OCI-LY7 (cell line): ENCODE data around the gene SSBP2. TPM values are rescaled to one million over a fixed set of nuclear protein-coding genes. Genes with fewer than 3 reads are reported as not detected.

Experiments used
- BruUV-seq: library from RNA; stranded (reverse); fragments of 400-500 nt; replicated peaks from 2 replicates; lab custom pipeline; 2021; lab: Mats Ljungman, UMichigan
- CTCF ChIA-PET: fragments of 300-600 bp; sonication (Branson Sonifier 250); formaldehyde crosslinking; loops from one replicate; lab custom pipeline; 2022; ENCODE audit warnings: antibody characterized with exemption; ENCODE audit not compliant: unreplicated experiment; lab: Charles Lee
- POLR2A ChIA-PET: fragments of 300-600 bp; sonication (Branson Sonifier 250); formaldehyde crosslinking; loops from one replicate; lab custom pipeline; 2022; ENCODE audit warnings: antibody characterized with exemption; lab: Charles Lee
- DNase-seq: peaks from one replicate; pipeline ENCODE4 v3.0.0-alpha.2; 2015; ENCODE audit warnings: low spot score
- H2AFZ ChIP-seq: fragments of 200-600 bp; sonication (generic), shearing (Covaris generic); 2 replicates; pipeline ENCODE4 v1.6.1; 2014; ENCODE audit warnings: mild to moderate bottlenecking, antibody characterized with exemption, low read length, moderate library complexity
- H3K27ac ChIP-seq: fragments of 200-600 bp; sonication (generic); 2 replicates; pipeline ENCODE4 v1.5.1; 2014; ENCODE audit warnings: mixed run types, low read depth, mild to moderate bottlenecking, moderate library complexity, low read length, inconsistent platforms; ENCODE audit not compliant: poor library complexity, severe bottlenecking
- H3K36me3 ChIP-seq: fragments of 200-600 bp; sonication (generic); 2 replicates; pipeline ENCODE4 v1.6.1; 2014; ENCODE audit warnings: mild to moderate bottlenecking, antibody characterized with exemption, low read length, moderate library complexity, mixed read lengths; ENCODE audit not compliant: insufficient read depth
- H3K4me1 ChIP-seq: fragments of 200-600 bp; sonication (generic); 2 replicates; pipeline ENCODE4 v1.5.1; 2014; ENCODE audit warnings: mild to moderate bottlenecking, low read length; ENCODE audit not compliant: insufficient read depth, poor library complexity, severe bottlenecking
- H3K4me2 ChIP-seq: fragments of 200-600 bp; sonication (generic); 2 replicates; pipeline ENCODE4 v1.6.1; 2014; ENCODE audit warnings: mild to moderate bottlenecking, low read length
- H3K4me3 ChIP-seq: fragments of 200-600 bp; sonication (generic); 2 replicates; pipeline ENCODE4 v1.5.1; 2014; ENCODE audit warnings: mild to moderate bottlenecking, low read depth, low read length; ENCODE audit not compliant: poor library complexity, severe bottlenecking
- H3K79me2 ChIP-seq: fragments of 200-600 bp; sonication (generic); 2 replicates; pipeline ENCODE4 v1.6.1; 2016; ENCODE audit warnings: low read depth, mild to moderate bottlenecking, low read length, moderate library complexity, mixed read lengths; ENCODE audit not compliant: insufficient read depth
- H3K9me2 ChIP-seq: fragments of 200-600 bp; sonication (generic); 2 replicates; pipeline ENCODE4 v1.6.1; 2016; ENCODE audit warnings: mild to moderate bottlenecking, low read length, mixed read lengths; ENCODE audit not compliant: insufficient read depth
- H3K9me3 ChIP-seq: fragments of 200-600 bp; sonication (generic); 2 replicates; pipeline ENCODE4 v1.6.1; 2014; ENCODE audit warnings: mild to moderate bottlenecking, mixed run types, low read length, mixed read lengths
- H4K20me1 ChIP-seq: fragments of 200-600 bp; sonication (generic); 2 replicates; pipeline ENCODE4 v1.6.1; 2014; ENCODE audit warnings: mild to moderate bottlenecking, antibody characterized with exemption, low read length, moderate library complexity, mixed read lengths; ENCODE audit not compliant: insufficient read depth
- EZH2phosphoT487 ChIP-seq: fragments of 200-600 bp; sonication (generic); IDR thresholded peaks from 2 replicates; pipeline ENCODE4 v1.6.1; 2018; ENCODE audit warnings: low read depth, borderline replicate concordance, mild to moderate bottlenecking, mixed run types, antibody characterized with exemption, low read length, moderate library complexity, mixed read lengths
- intact Hi-C: fragments of 100-400 bp; cut with micrococcal nuclease; formaldehyde crosslinking; loops from one replicate; pipeline ENCODE4 v1.10.0; 2022; ENCODE audit not compliant: unreplicated experiment
- total RNA-seq, 2 experiments: library from RNA; depleted of rRNA in 1 of 2; stranded (reverse); fragments of >200 nt in 1 of 2; shearing (Covaris generic) in 1 of 2; gene quantifications; 2 replicates each; pipeline ENCODE4 v1.2.3, GENCODE V29; 2014 to 2022
- TF ChIP-seq, protein P1 (sequence below): fragments of 200-600 bp; sonication (generic); conservative IDR thresholded peaks from 2 replicates; pipeline ENCODE4 v1.5.1; 2014; ENCODE audit warnings: mild to moderate bottlenecking, antibody characterized with exemption, low read length, moderate library complexity, mixed read lengths

Gene SSBP2
- total RNA-seq, 2 experiments from 2014 or later: 140 to 172 TPM

- no peaks in the 10 kb centered on the region for H3K4me1 ChIP-seq
- POLR2A ChIA-PET: interaction anchor here (0.9 to 2.3 kb wide), 4 partner anchors 9 to 248 kb away, joined by 3 to 12 read pairs (median 6); no protein-coding TSS in a partner anchor
- no peaks in the 10 kb centered on the region for H3K79me2 ChIP-seq
- no peak overlapping the region for H2AFZ ChIP-seq
- no peak overlapping the region for H3K4me2 ChIP-seq
- H3K4me3 ChIP-seq: no peak overlapping the region
- intact Hi-C loops: no loop called here
- H4K20me1 ChIP-seq: no peaks in the 10 kb centered on the region
- H3K36me3 ChIP-seq: no peaks in the 10 kb centered on the region
- DNase-seq: no peak
- no peaks in the 10 kb centered on the region for H3K9me2 ChIP-seq
- BruUV-seq: no TSS peak
- CTCF ChIA-PET: no interaction called here
- no peaks in the 10 kb centered on the region for H3K9me3 ChIP-seq
- H3K27ac ChIP-seq: no peak overlapping the region
- TF ChIP-seq, protein P1, sequence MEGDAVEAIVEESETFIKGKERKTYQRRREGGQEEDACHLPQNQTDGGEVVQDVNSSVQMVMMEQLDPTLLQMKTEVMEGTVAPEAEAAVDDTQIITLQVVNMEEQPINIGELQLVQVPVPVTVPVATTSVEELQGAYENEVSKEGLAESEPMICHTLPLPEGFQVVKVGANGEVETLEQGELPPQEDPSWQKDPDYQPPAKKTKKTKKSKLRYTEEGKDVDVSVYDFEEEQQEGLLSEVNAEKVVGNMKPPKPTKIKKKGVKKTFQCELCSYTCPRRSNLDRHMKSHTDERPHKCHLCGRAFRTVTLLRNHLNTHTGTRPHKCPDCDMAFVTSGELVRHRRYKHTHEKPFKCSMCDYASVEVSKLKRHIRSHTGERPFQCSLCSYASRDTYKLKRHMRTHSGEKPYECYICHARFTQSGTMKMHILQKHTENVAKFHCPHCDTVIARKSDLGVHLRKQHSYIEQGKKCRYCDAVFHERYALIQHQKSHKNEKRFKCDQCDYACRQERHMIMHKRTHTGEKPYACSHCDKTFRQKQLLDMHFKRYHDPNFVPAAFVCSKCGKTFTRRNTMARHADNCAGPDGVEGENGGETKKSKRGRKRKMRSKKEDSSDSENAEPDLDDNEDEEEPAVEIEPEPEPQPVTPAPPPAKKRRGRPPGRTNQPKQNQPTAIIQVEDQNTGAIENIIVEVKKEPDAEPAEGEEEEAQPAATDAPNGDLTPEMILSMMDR: no peak
- no peak for TF ChIP-seq EZH2phosphoT487
These were observed 15.7 kb upstream of the SSBP2 start for GRCh38 chr5:81766611-81767010.

- no TSS peak for BruUV-seq
- Histone ChIP-seq H3K4me3 (no peak overlapping the region), H3K36me3 (no peaks in the 10 kb centered on the region), H3K9me2 (no peaks in the 10 kb centered on the region), H3K4me1 (peaks cover 27% of the 10 kb centered on the region), H3K4me2 (no peak overlapping the region), H3K79me2 (no peaks in the 10 kb centered on the region), H4K20me1 (no peaks in the 10 kb centered on the region), H2AFZ (no peak overlapping the region), H3K27ac (no peak overlapping the region), H3K9me3 (no peaks in the 10 kb centered on the region)
- POLR2A ChIA-PET: interaction anchor here (0.9 to 2.3 kb wide), 5 partner anchors 9 to 35 kb away, joined by 4 to 15 read pairs (median 4); no protein-coding TSS in a partner anchor
- no peak for TF ChIP-seq EZH2phosphoT487
- TF ChIP-seq, protein P1: no peak
- CTCF ChIA-PET: no interaction called here
- intact Hi-C loops: no loop called here
- DNase-seq: no peak
These were observed 12.5 kb upstream of the SSBP2 start for GRCh38 chr5:81763294-81763928.

DNA sequence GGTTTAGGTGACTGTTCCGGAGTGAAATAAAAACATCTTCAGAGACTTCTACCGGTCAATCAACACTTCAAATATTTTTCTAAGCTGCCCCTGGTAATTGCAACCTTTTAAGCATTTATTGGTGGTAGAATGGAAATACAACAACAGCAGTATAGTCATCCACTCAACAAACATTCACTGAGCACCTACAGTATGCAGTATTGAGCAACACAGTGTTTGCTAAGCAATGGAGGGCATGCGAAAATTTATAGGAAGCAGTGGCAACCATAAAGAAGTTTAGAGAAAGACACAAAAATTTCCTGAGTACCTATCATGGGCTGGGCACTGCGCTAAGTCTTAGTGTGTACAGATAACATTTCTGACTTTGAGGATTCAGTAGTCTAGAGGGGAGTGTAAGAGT is 12.0 kb upstream of the SSBP2 start:
- Histone ChIP-seq H3K27ac (no peak overlapping the region), H4K20me1 (no peaks in the 10 kb centered on the region), H3K4me1 (peaks cover 27% of the 10 kb centered on the region), H3K4me3 (no peak overlapping the region), H3K9me3 (no peaks in the 10 kb centered on the region), H3K9me2 (no peaks in the 10 kb centered on the region), H2AFZ (no peak overlapping the region), H3K4me2 (no peak overlapping the region), H3K79me2 (no peaks in the 10 kb centered on the region), H3K36me3 (no peaks in the 10 kb centered on the region)
- intact Hi-C loops: no loop called here
- POLR2A ChIA-PET: interaction anchor here (0.9 to 2.3 kb wide), 6 partner anchors 9 to 36 kb away, joined by 3 to 15 read pairs (median 4); partner anchors contain the start of gene SSBP2
- CTCF ChIA-PET: no interaction called here
- TF ChIP-seq EZH2phosphoT487: no peak
- TF ChIP-seq, protein P1: no peak
- BruUV-seq: no TSS peak
- DNase-seq: no peak
